Neuronal stem cell (in vitro differentiated cells): ENCODE measurements around the gene POLR3B.

ENCODE experiments used
- DNase-seq: peaks from one replicate; pipeline ENCODE4 v3.0.0-alpha.2; 2013; ENCODE audit warnings: low spot score
- H2AFZ ChIP-seq: one replicate; pipeline ENCODE4 v1.6.1; 2013; ENCODE audit warnings: mild to moderate bottlenecking, low read length, inconsistent platforms
- H2AK5ac ChIP-seq: 2 replicates; pipeline ENCODE4 v1.6.1; 2013; ENCODE audit warnings: low read depth, mild to moderate bottlenecking, inconsistent platforms, low read length, moderate library complexity, mixed read lengths
- H2BK120ac ChIP-seq: 2 replicates; pipeline ENCODE4 v1.6.1; 2013; ENCODE audit warnings: low read depth, mild to moderate bottlenecking, inconsistent platforms, low read length, moderate library complexity, mixed read lengths
- H2BK12ac ChIP-seq: one replicate; pipeline ENCODE4 v1.6.1; 2013; ENCODE audit warnings: low read length, inconsistent platforms
- H2BK15ac ChIP-seq: 2 replicates; pipeline ENCODE4 v1.6.1; 2013; ENCODE audit warnings: mild to moderate bottlenecking, low read length, inconsistent platforms, mixed read lengths
- H2BK5ac ChIP-seq: one replicate; pipeline ENCODE4 v1.6.1; 2013; ENCODE audit warnings: inconsistent platforms, mild to moderate bottlenecking, low read length, moderate library complexity
- H3K14ac ChIP-seq: one replicate; pipeline ENCODE4 v1.6.1; 2013; ENCODE audit warnings: low read length, inconsistent platforms
- H3K18ac ChIP-seq: 2 replicates; pipeline ENCODE4 v1.6.1; 2013; ENCODE audit warnings: low read length, inconsistent platforms
- H3K23ac ChIP-seq: 2 replicates; pipeline ENCODE4 v1.6.1; 2013; ENCODE audit warnings: low read depth, mild to moderate bottlenecking, mixed read lengths, low read length, inconsistent platforms; ENCODE audit not compliant: poor library complexity
- H3K27ac ChIP-seq: replicated peaks from 3 replicates; pipeline ENCODE4 v1.5.1; 2013; ENCODE audit warnings: low read length, inconsistent platforms
- H3K27me3 ChIP-seq, 3 experiments: 2 replicates each; pipeline ENCODE4 v1.6.1; 2013; ENCODE audit warnings: low read length in 3 of 3, mild to moderate bottlenecking in 2 of 3, inconsistent platforms in 1 of 3, low read depth in 1 of 3, mixed read lengths in 1 of 3, moderate library complexity in 1 of 3; ENCODE audit not compliant: control insufficient read depth in 3 of 3, insufficient read depth in 3 of 3
- H3K36me3 ChIP-seq, 2 donors: replicated peaks in 1 of 2; 2 replicates each; pipeline ENCODE4 v1.6.1; 2013; ENCODE audit warnings: low read length in 2 of 2; ENCODE audit not compliant: control insufficient read depth in 2 of 2, insufficient read depth in 2 of 2
- H3K4ac ChIP-seq: 2 replicates; pipeline ENCODE4 v1.6.1; 2013; ENCODE audit warnings: inconsistent platforms, mild to moderate bottlenecking, low read length, moderate library complexity
- H3K4me1 ChIP-seq, 2 donors: 1 replicate in 1 of 2; 2 replicates in 1 of 2; pipeline ENCODE4 v1.6.1; 2013; ENCODE audit warnings: low read length in 2 of 2, low read depth in 1 of 2; ENCODE audit not compliant: control insufficient read depth in 2 of 2, insufficient read depth in 1 of 2
- H3K4me2 ChIP-seq: one replicate; pipeline ENCODE4 v1.6.1; 2013; ENCODE audit warnings: mild to moderate bottlenecking, low read length, inconsistent platforms; ENCODE audit not compliant: insufficient read depth, poor library complexity, severe bottlenecking
- H3K4me3 ChIP-seq, 2 donors: 2 replicates each; pipeline ENCODE4 v1.5.1; 2013; ENCODE audit warnings: low read length in 2 of 2, mild to moderate bottlenecking in 2 of 2, inconsistent platforms in 1 of 2, moderate library complexity in 1 of 2
- H3K79me1 ChIP-seq: one replicate; pipeline ENCODE4 v1.6.1; 2013; ENCODE audit warnings: low read depth, mild to moderate bottlenecking, inconsistent platforms, low read length, moderate library complexity
- H3K9ac ChIP-seq: one replicate; pipeline ENCODE4 v1.6.1; 2013; ENCODE audit warnings: mild to moderate bottlenecking, low read depth, low read length, inconsistent platforms; ENCODE audit not compliant: poor library complexity
- H3K9me3 ChIP-seq, 2 donors: replicated peaks in 1 of 2; 2 replicates each; pipeline versions ENCODE3 to v1.6.1; 2013; ENCODE audit warnings: low read length in 2 of 2, mild to moderate bottlenecking in 2 of 2, inconsistent platforms in 1 of 2, low read depth in 1 of 2, mixed read lengths in 1 of 2, moderate library complexity in 1 of 2; ENCODE audit not compliant: control insufficient read depth in 2 of 2, insufficient read depth in 1 of 2
- H4K8ac ChIP-seq: one replicate; pipeline ENCODE4 v1.6.1; 2013; ENCODE audit warnings: low read depth, mild to moderate bottlenecking, inconsistent platforms, low read length, moderate library complexity
- H4K91ac ChIP-seq: one replicate; pipeline ENCODE4 v1.6.1; 2013; ENCODE audit warnings: low read length, low read depth, mild to moderate bottlenecking, inconsistent platforms; ENCODE audit not compliant: poor library complexity
- WGBS, 2 donors: extraction: QIAGEN DNeasy Blood & Tissue Kit; methylation state at CpG; one replicate each; pipeline ENCODE4 v1.1.7; 2013; ENCODE audit warnings: missing lambda C conversion rate in 2 of 2, mixed read lengths in 1 of 2; ENCODE audit not compliant: insufficient read length in 2 of 2, insufficient replicate concordance in 1 of 2; ENCODE audit errors: extremely low coverage in 2 of 2; 5-methylcytosine and 5-hydroxymethylcytosine counted together

Gene POLR3B

GRCh38 chr12:106317406-106318082 lies 40.0 kb upstream of the POLR3B start:
- Histone ChIP-seq H3K9ac (no peak overlapping the region), H4K91ac (no peak overlapping the region), H3K27ac (no peak overlapping the region), H3K79me1 (no peaks in the 10 kb centered on the region), H2AFZ (no peak overlapping the region), H2BK15ac (no peak overlapping the region), H2BK5ac (no peak overlapping the region), H3K4ac (no peak overlapping the region), H2AK5ac (no peak overlapping the region), H3K36me3 (no peaks in the 10 kb centered on the region), H3K9me3 (no peaks in the 10 kb centered on the region), H2BK120ac (no peak overlapping the region), H3K4me2 (no peak overlapping the region), H2BK12ac (no peak overlapping the region), H3K4me3 (no peak overlapping the region), H3K14ac (no peak overlapping the region), H3K27me3 (no peaks in the 10 kb centered on the region), H3K23ac (no peak overlapping the region), H3K18ac (no peak overlapping the region), H4K8ac (no peak overlapping the region), H3K4me1 (peaks cover 0 to 3% of the 10 kb centered on the region in 2 donors)
- no peak for DNase-seq
- no CpG with 5 or more reads among the region's 6 CpGs for WGBS, 2 donors

GRCh38 chr12:106321139-106321850 lies 36.3 kb upstream of the POLR3B start:
- Histone ChIP-seq H3K79me1 (no peaks in the 10 kb centered on the region), H3K27me3 (no peaks in the 10 kb centered on the region), H3K18ac (no peak overlapping the region), H4K8ac (no peak overlapping the region), H3K23ac (no peak overlapping the region), H3K9me3 (no peaks in the 10 kb centered on the region), H3K14ac (no peak overlapping the region), H2AK5ac (no peak overlapping the region), H3K4ac (no peak overlapping the region), H4K91ac (no peak overlapping the region), H3K9ac (no peak overlapping the region), H2BK12ac (no peak overlapping the region), H2BK15ac (no peak overlapping the region), H2AFZ (no peak overlapping the region), H3K27ac (no peak overlapping the region), H2BK5ac (no peak overlapping the region), H3K36me3 (no peaks in the 10 kb centered on the region), H3K4me1 (no peaks in the 10 kb centered on the region), H3K4me2 (no peak overlapping the region), H2BK120ac (no peak overlapping the region), H3K4me3 (no peak overlapping the region)
- no peak for DNase-seq
- no CpG with 5 or more reads among the region's 7 CpGs for WGBS, 2 donors

GRCh38 chr12:106323537-106323936 lies 34.0 kb upstream of the POLR3B start:
- Histone ChIP-seq H3K27me3 (no peaks in the 10 kb centered on the region), H3K14ac (no peak overlapping the region), H2AFZ (no peak overlapping the region), H2BK15ac (no peak overlapping the region), H3K27ac (no peak overlapping the region), H3K4me1 (no peaks in the 10 kb centered on the region), H3K4me3 (no peak overlapping the region), H3K18ac (no peak overlapping the region), H3K79me1 (no peaks in the 10 kb centered on the region), H4K8ac (no peak overlapping the region), H3K9me3 (no peaks in the 10 kb centered on the region), H3K4ac (no peak overlapping the region), H3K36me3 (no peaks in the 10 kb centered on the region), H4K91ac (no peak overlapping the region), H3K9ac (no peak overlapping the region), H3K23ac (no peak overlapping the region), H3K4me2 (no peak overlapping the region), H2AK5ac (no peak overlapping the region), H2BK12ac (no peak overlapping the region), H2BK120ac (no peak overlapping the region), H2BK5ac (no peak overlapping the region)
- no CpG with 5 or more reads among the region's 2 CpGs for WGBS, 2 donors
- DNase-seq = no peak

- Histone ChIP-seq H2BK15ac (no peak overlapping the region), H4K91ac (no peak overlapping the region), H3K79me1 (no peaks in the 10 kb centered on the region), H3K27ac (no peak overlapping the region), H4K8ac (no peak overlapping the region), H2BK12ac (no peak overlapping the region), H3K18ac (no peak overlapping the region), H3K9me3 (peaks cover 0 to 3% of the 10 kb centered on the region in 2 donors), H3K4me1 (no peaks in the 10 kb centered on the region), H3K23ac (no peak overlapping the region), H3K36me3 (no peaks in the 10 kb centered on the region), H3K4me2 (no peak overlapping the region), H3K9ac (no peak overlapping the region), H2BK120ac (no peak overlapping the region), H2AK5ac (no peak overlapping the region), H3K14ac (no peak overlapping the region), H3K27me3 (no peaks in the 10 kb centered on the region), H2AFZ (no peak overlapping the region), H3K4ac (no peak overlapping the region), H2BK5ac (no peak overlapping the region), H3K4me3 (no peak overlapping the region)
- WGBS, 2 donors = no CpG with 5 or more reads among the region's 2 CpGs
- no peak for DNase-seq
Observed at GRCh38 chr12:106327309-106327869, 30.2 kb upstream of the POLR3B start.
